GM20000 (cell line): Measurements from ENCODE around the gene DPF3.

ENCODE experiments used
- DNase-seq: peaks from one replicate; pipeline ENCODE4 v3.0.0; 2012; ENCODE audit warnings: low spot score
- TF ChIP-seq, protein P1 (sequence below): IDR thresholded peaks from 2 replicates; pipeline ENCODE4 v1.5.1; 2012; ENCODE audit warnings: mild to moderate bottlenecking, control low read depth; ENCODE audit errors: extremely low read depth, missing control alignments

The DPF3 gene

GRCh38 chr14:72590577-72590976 lies 303.3 kb downstream of the DPF3 start:
- DNase-seq, result no peak
- TF ChIP-seq, protein P1, sequence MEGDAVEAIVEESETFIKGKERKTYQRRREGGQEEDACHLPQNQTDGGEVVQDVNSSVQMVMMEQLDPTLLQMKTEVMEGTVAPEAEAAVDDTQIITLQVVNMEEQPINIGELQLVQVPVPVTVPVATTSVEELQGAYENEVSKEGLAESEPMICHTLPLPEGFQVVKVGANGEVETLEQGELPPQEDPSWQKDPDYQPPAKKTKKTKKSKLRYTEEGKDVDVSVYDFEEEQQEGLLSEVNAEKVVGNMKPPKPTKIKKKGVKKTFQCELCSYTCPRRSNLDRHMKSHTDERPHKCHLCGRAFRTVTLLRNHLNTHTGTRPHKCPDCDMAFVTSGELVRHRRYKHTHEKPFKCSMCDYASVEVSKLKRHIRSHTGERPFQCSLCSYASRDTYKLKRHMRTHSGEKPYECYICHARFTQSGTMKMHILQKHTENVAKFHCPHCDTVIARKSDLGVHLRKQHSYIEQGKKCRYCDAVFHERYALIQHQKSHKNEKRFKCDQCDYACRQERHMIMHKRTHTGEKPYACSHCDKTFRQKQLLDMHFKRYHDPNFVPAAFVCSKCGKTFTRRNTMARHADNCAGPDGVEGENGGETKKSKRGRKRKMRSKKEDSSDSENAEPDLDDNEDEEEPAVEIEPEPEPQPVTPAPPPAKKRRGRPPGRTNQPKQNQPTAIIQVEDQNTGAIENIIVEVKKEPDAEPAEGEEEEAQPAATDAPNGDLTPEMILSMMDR, result no peak

GRCh38 chr14:72589652-72590051 lies 304.2 kb downstream of the DPF3 start:
- no peak for DNase-seq
- TF ChIP-seq, protein P1, result no peak

DNA sequence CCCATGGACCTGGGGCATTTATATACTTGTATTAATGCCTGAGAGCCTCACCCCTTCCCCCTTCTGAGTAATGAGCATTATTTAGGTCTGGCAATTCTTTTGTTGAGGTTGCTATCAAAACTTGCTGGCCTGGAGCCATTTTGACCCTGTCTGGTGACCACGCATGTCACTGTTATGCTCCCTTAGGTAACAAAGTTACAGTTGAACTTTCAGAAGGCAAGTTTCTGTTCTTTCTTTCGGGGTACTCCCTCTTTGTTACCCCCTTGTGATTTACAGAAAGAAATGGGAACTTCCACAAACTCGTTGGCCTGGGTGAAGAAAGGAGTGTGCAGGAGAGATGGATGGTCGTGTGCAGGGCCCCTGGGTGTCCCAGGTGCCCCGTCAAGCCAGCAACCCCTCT lies 305.4 kb downstream of the DPF3 start:
- peak; percentile 49 for DNase-seq
- TF ChIP-seq, protein P1, result no peak

- TF ChIP-seq, protein P1, result no peak
- no peak for DNase-seq
Measured at GRCh38 chr14:72583316-72584272, 310.3 kb downstream of the DPF3 start.

- no peak for DNase-seq
- TF ChIP-seq, protein P1, result no peak
Measured at GRCh38 chr14:72582582-72582981, 311.3 kb downstream of the DPF3 start.

DNA sequence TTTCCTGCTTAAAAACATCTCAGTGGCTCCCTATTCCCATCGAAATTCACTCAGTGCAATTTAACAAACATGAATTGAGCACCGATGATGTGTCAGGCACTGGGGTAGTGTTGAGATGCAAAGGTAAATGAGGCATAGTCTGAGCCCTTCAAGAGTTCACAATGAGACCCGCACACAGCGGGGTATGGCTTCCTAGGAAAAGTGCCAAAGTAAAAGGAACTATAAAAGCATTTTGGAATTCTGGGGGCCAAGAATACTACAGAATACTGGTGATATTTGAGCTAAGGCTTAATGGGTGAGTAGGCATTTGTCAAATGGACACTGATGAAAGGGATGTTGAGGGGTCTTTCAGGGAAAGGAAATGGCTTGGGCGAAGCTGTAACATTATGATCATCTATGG lies 315.4 kb downstream of the DPF3 start:
- no peak for DNase-seq
- TF ChIP-seq, protein P1, result no peak

DNA sequence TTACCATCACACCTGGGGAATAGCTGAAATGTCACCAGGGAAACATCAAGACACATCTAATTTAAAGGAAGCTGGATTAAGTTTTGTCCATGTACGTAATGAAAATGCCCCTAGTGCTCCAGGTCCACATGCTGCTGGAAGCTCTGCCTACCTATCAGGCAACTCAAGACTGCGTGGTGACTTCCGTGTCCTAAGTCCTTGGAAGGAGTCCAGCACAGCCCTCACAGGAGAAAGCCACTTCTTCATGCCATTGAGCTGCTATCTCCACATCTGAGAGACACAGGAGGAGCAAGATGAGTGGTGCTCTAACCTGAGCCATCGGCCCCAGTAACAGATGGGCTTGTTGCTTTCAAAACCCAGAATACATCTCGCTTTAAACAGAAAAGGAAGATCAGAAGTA lies 316.4 kb downstream of the DPF3 start:
- no peak for DNase-seq
- TF ChIP-seq, protein P1, result no peak
